Measurements from ENCODE around the gene SAMD15. TPM values are rescaled to one million over a fixed set of nuclear protein-coding genes. Genes with fewer than 3 reads are reported as not detected.
"Not testable (repeated sequence)": the region's sequence is repeated elsewhere in the genome, so short reads cannot be mapped to it uniquely, and the experiment has no call there.

SAMD15 gene
- total RNA-seq, 1 donor from 2014 or later, result 0.77 TPM

DNA sequence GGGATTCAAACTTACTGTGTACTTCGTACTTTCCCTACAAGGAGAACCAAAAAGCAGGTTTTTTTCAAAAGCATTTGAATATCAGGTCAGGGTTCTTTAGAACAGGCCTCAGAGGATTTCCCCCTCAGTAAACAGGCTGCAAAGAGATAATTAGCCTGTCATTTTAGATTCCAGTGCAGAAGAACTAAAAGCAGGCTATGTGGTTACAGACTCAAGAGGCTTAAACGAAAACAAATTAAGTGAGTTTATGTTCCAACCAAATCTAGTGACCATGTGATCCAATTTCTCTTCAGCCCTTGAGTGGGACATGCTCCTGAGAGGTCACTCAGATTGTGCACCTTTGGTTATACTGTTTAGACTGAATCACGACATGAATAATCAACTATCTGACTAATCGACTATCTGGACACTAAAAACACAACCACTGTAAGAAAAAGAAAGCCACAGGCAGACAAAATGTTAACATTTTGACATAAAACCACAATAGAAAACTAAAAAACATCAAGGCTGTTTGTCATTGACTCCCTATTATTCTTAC lies 4.8 kb upstream of the SAMD15 start:
- ATAC-seq, result no peak
- intact Hi-C loops (cut with micrococcal nuclease), result no loop called here
- DNase-seq, result no peak

DNA sequence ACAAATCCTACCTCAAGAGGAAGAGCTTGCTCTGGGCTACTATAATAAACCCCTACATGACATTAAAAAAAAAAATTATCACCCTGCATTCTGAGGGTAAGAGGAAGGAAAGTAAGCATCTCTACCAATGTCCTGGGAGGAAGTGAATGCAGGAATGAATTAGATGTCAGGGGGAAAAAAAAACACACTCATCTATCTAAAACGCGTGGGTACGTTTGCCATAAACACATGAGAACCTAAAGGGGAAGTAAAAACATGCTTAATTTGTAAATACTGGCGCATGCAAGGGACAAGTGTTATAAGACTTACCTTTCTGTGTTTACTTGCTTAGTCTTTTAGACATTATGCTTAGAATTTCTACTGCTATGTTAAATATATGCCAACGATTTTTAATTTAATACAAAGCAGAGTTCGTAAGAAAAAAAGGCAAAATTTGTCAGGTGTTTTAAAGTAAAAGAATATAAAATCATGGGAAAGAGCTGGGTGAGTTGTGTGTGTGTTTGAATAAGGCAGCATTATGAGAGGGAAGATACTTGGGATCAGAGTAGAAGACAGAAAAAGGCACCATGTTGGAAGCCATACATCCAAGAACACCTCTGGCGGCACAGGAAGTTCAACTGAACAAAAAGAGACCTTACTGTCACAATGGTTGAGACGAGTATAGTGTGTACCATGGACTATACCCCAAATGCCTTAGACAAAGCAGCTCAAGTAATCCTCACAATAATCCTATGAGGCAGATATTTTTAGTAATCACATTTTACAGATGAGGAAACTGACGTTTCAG lies 1.8 kb upstream of the SAMD15 start:
- ATAC-seq, result no peak
- no peak for DNase-seq
- intact Hi-C loops (cut with micrococcal nuclease), result no loop called here

DNA sequence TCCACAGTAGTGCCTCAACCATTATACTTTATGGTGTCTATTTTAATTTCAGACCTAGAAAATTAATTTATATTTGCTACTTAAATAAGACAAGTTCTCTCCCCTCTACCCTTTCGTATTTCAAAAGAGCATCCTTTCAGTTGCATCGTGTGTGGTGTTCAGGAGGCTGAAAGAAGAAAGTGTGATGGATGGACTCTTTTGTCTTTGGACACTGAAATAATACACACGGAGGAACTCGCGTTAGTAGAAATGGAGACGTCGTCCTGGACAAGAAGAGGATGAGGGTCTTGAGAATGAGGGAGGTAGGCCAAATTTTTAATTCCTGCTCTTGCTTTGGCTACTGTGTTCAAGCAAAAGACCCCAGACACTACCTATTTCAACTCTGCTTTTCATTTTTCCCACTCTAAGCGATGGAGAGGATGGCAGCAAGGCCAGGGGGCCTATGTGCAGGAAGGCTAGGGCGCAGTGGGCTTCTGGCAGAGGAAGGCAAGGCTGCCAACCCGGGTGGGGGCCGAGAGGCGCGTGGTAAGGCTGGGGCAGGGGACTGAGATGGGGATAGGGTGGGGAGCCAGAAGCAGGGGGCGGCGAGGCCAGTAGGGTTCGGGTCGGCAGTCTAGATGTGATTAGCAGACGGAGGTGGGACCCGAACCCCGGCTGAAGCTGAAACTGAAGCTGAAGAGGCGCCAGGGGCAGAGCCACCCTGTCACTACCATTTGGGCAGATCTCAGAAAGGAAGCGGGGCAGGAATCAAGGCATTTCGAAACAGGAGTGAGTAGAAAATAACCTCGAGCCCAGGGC lies 1.0 kb upstream of the SAMD15 start:
- peak; percentile 5 for ATAC-seq
- peak; percentile 44 for DNase-seq
- intact Hi-C loops (cut with micrococcal nuclease), result no loop called here

DNA sequence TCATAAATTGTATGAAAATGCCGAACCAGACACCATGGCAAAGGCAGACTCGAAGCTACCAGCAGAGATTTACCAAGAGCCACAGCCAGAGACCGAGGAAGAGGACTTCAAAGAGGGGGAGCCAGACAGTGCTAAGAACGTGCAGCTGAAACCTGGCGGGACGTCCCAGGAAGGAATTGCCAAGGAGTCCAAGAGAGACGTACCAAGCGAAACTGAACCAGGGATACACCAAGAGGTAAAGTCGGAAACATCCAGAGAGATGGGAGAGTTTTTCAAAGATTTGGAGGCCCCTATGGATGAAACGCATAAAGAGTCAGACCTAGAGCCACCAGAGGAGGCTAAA lies 294 bp downstream of the SAMD15 start:
- peak; percentile 10 for ATAC-seq
- intact Hi-C loops (cut with micrococcal nuclease), result no loop called here
- DNase-seq, result no peak

DNA sequence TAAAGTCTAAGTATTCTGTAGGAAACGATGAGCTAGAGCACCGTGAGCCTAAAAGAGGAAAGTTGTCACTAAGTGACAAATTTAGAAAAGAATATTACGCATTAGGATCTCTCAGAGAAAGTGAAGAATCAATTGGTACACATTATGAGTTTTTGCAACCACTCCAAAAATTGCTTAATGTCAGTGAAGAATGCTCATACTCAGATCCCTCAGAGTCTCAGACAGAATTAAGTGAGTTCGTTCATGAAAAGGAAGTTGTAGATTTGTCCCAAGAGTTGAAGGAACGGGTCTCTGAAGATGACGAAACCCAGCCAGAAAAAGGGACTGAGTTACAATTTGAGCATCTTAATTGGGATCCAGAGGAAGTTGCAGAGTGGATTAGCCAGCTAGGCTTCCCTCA lies 1.5 kb downstream of the SAMD15 start:
- no peak for ATAC-seq
- intact Hi-C loops (cut with micrococcal nuclease), result no loop called here

DNA sequence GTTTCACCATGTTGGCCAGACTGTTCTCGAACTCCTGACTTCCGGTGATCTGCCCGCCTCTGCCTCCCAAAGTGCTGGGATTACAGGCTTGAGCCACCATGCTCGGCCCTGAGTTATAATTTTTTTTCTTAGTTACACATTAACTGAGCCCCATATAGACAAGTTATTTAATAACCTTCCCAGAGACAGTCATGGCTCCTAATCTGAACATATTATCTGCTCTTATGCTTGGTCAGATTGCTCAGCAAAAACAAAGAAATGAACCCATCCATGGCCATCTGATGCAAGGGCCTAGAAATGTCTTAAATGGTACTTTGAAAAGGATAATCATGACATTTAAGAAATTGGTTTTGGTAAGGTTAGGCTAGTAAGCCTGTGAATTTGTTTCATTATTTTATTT lies 13.0 kb downstream of the SAMD15 start:
- DNase-seq (no peak), ATAC-seq (no peak)
- intact Hi-C loops (cut with micrococcal nuclease), result no loop called here

More for the DNA sequence above, 1.5 kb downstream of the SAMD15 start:
- DNase-seq, result no peak

DNA sequence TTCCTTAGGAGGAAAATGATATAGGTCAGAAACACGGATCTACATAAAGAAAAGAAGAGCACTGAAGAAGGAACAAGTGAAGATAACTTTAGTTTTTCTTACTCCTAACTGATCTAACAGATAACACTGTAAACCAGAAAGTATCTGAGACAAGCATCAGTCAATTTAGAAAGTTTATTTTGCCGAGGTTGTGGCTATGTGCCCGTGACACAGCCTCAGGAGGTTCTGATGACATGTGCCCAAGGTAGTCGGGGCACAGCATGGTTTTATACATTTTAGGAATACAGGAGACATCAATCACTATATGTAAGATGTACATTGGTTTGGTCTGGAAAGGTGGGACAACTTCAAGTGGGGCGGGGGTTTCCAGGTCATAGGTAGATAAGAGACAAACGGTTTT lies 23.0 kb downstream of the SAMD15 start:
- no peak for DNase-seq
- intact Hi-C loops (cut with micrococcal nuclease), result no loop called here

DNA sequence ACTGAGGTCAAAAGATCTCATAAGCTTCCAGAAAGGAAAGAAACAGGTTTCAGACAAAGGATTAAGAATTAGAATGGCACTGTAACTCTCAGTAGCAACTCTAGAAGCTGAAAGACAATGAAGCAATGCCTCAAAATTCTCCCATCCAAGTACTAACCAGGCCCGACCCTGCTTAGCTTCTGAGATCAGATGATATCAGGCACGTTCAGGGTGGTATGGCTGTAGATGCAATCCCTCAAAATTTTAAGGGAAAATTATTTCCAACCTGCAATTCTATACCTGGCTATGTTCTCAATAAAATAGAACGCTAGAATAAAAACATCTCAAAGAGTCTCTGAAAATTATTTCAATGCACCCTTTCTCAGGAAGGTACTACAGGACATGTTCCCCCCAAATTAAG lies 26.6 kb downstream of the SAMD15 start:
- ATAC-seq, result no peak
- intact Hi-C loops (cut with micrococcal nuclease), result no loop called here
- no peak for DNase-seq

More for the DNA sequence above, 23.0 kb downstream of the SAMD15 start:
- no peak for ATAC-seq

DNA sequence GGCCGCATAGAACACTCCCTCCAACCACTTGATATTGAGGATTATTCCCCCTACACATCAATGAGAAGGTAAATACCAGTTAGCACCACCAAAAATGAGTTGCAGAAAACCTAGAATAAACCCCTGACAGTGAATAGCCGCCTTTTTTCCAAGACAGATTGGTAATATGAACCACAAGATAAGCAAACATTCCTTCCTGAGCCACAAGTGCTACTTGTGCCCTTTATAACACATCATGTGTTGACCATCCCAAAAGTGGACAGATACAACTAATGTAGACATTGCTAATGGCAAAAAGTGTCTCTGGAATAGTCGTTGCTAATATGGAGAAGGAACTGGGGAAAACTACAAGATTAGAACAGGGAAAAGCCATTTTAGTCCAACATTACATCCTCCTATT lies 28.9 kb downstream of the SAMD15 start:
- ATAC-seq (no peak), DNase-seq (no peak)
- intact Hi-C loops (cut with micrococcal nuclease), result no loop called here

DNA sequence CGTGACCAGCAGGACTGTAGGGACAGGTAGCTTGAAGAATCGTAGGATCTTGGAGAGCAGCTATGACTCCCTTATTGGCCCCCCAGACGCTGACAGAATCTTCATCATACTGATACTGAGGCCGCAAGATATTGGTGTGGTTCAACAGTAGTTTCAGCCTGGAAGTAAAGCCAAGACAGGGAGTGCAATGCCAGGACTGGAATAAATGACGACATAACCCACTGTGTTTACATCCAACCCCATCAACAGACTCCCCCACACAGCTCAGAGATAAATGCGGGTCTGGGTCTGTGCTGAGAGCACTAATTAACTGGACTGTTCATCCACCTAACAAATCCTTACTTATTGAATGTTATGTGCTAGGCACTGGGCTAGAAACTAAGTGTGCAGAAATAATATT lies 29.5 kb downstream of the SAMD15 start:
- ATAC-seq, result no peak
- intact Hi-C loops (cut with micrococcal nuclease), result no loop called here
- no peak for DNase-seq

DNA sequence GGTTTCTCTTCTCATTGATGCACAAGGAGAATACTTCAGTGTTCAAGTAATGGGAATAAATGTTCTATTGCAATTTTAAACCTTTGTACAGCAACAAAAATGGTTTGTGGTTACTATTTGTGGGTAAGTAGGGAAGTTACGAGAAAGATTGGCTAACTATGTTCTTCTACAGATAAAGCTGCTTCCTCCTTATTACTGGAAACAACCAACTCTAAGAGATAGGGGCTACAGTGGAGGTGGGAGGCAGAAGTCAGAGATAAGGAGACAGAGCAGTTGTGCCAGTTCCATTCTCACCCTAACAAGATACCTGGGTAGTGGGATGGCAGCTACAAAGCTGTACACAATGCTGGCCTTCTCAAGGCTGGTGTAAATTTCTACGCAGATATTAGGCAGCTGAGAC lies 30.0 kb downstream of the SAMD15 start:
- DNase-seq, result no peak
- no peak for ATAC-seq
- intact Hi-C loops (cut with micrococcal nuclease), result no loop called here

DNA sequence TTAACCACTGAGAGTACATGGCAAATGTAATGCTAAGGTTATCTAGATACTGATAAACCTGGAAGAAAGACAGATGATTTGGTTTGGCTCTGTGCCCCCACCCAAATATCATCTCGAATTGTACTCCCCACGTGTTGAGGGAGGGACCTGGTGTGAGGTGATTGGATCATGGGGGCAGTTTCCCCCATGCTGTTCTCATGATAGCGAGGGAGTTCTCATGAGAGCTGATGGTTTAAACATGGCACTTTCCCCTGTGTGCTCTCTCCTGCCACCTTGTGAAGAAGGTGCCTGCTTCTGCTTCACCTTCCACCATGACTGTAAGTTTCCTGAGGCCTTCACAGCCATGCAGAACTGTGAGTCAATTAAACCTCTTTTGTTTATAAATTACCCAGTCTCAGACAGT lies 32.0 kb downstream of the SAMD15 start:
- ATAC-seq (no peak), DNase-seq (no peak)
- intact Hi-C loops (cut with micrococcal nuclease), result no loop called here

DNA sequence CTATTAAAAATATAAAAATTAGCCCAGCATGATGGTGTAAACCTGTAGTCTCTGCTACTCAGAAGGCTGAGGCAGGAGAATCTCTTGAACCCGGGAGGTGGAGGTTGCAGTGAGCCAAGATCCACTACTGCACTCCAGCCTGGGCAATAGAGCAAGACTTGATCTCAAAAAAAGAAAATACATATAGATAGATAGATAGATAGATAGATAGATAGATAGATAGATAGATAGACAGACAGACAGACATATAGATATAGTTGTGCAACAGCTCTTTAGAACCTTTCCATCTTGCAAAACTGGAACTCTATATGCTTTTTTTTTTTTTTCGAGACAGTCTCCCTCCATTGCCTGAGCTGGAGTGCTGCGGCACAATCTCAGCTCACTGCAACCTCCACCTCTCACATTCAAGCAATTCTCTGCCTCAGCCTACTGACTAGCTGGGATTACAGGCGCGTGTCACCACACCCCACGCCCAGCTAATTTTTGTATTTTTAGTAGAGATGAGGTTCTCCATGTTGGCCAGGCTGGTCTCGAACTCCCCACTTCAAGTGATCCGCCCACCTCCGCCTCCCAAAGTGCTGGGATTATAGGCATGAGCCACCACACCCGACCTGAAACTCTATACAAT lies 38.3 kb downstream of the SAMD15 start:
- intact Hi-C loops (cut with micrococcal nuclease); DNase-seq; ATAC-seq: not testable (repeated sequence)

DNA sequence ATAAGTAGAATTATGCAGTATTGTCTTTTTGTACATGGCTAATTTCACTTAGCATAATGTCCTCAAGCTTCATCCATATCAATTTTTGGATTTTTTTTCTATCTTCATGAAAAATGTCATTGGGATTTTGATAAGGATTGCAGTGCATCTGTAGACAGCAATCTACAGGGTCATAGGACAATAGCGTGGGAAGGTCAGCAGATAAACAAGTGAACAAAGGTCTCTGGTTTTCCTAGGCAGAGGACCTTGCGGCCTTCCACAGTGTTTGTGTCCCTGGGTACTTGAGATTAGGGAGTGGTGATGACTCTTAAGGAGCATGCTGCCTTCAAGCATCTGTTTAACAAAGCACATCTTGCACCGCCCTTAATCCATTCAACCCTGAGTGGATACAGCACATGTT lies 38.9 kb downstream of the SAMD15 start:
- ATAC-seq; DNase-seq; intact Hi-C loops (cut with micrococcal nuclease): not testable (repeated sequence)

DNA sequence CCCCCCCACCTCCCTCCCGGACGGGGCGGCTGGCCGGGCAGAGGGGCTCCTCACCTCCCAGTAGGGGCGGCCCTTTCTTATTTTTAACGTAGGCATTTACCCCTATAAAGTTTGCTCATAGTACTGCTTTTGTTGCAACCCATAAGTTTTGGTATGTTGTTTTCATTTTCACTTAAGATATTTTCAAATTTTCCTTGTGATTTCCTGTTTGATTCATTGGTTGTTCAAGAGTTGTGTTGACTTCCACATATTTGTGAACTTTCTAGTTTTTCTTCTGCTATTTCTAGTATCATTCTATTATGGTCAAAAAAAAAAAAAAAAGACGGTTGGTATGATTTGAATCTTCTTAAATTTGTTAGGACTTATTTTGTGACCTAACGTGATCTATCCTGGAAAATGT lies 39.7 kb downstream of the SAMD15 start:
- ATAC-seq (no peak), DNase-seq (no peak)
- intact Hi-C loops (cut with micrococcal nuclease), result no loop called here

DNA sequence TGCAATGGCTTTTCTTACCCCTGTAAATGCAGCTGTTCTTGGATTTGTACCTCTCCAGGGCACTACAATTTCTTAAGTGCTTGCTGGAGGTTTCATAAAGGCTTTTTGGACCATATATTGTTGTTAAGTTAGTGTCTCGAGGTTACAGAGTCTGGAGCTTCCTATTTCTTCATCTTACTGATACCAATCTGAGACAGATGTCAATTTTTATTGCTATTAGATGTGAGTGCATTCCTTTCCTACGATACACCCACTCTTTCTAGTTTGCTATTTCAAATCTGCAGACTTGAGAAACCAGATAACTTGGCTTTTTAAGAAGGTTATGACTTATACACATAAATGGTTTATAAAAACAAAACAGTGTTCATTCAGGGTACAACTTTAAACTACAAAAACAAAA lies 44.0 kb downstream of the SAMD15 start:
- ATAC-seq (no peak), DNase-seq (no peak)
- intact Hi-C loops (cut with micrococcal nuclease), result no loop called here

DNA sequence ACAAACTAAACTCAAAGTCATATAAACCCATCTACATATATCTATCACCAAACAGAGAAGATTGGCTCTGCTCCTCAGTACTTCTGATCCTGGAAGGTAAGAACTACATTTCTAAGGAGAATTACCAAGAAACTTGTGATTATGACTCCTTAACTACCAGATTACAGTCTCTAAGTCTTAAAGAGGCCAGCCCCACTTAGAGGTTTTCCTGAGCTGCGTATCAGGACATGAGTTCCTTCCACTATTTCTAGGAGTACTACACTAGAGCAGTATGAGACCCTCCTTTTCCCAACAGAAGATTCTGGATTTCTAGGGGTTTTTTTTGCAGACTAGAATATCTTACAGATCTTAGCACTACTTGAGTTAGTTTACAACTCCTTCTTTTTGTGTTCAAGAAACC lies 46.2 kb downstream of the SAMD15 start, which contains the start of gene NOXRED1:
NOXRED1 (minus strand) TSS at position 101 of the 400 bp plus-strand sequence. CDS start 634 bp downstream, outside the sequence.
- intact Hi-C loops (cut with micrococcal nuclease), result no loop called here
- DNase-seq (no peak), ATAC-seq (no peak)

DNA sequence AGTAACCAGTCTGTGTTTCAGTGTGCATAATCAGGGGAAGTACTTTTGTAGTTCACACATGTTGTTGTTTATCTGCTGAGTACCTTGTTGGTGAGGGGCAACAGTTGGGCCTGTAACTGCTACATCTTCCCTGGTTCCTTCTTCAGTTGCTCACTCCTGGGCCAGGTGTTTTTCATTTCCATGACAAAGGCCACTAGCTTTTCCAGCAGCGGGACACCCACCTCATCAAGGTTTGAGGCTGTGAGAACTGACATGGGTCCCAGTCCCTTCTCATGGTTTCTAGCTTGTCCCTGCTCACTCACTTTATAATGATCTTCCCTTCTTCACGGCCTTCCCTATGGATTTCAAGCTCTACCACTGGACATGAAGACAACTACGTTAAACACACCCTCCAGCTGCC lies 47.7 kb downstream of the SAMD15 start:
- intact Hi-C loops (cut with micrococcal nuclease), result no loop called here
- no peak for DNase-seq
- no peak for ATAC-seq

DNA sequence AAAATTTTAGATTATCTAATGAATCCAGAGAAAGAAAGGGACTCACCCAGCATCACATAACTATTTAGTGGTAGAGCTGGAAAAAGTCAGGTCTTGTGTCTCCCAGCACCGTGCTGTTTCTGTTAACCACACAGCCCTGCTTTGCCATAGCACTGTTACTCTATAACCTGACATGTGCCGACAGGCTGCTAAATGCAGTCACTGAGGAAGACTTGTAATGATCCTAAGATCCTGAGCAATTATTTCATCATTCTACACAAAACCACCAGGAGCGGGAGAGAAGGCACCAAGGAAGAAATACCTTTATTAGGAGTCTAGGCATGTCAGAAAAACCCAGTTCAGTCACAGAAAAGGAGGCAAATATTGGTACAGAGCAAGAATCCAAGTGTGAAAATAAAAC lies 49.2 kb downstream of the SAMD15 start:
- DNase-seq (no peak), ATAC-seq (no peak)
- intact Hi-C loops (cut with micrococcal nuclease), result no loop called here

DNA sequence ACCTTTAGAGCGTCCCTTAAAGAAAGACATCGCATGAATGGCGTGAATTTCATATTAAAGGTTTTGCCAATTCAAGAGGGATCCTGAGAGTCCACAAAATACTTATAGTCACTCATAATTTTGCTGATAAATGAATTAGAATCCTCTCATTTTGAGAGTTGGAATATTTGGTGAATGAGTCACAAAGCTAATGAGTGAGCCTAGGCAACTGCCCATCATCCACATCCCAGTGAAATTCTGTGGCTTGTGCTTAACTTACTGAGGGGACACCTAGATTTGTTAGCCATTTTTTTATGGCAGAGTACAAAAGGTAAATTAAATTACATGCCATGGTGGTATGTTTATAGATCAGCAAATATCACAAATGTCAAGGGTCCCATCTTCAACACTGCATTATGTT lies 58.9 kb downstream of the SAMD15 start:
- intact Hi-C loops (cut with micrococcal nuclease), result no loop called here
- DNase-seq, result no peak
- ATAC-seq, result no peak
